Gastroesophageal sphincter (tissue), 4 donors: ENCODE data around the gene PIK3CD. TPM values are rescaled to one million over a fixed set of nuclear protein-coding genes. Genes with fewer than 3 reads are reported as not detected.

Experiments
- ATAC-seq: fragments of 150-250 bp; one replicate; pipeline ENCODE4 v1.9.1; 2016; ENCODE audit warnings: mild to moderate bottlenecking, moderate library complexity
- H3K27ac ChIP-seq, 4 donors: fragments of 200-600 bp; sonication (generic) in 3 of 4; 1 replicate in 3 of 4; 2 replicates in 1 of 4; pipeline ENCODE4 v1.5.1; 2016 to 2019
- H3K27me3 ChIP-seq: fragments of 200-600 bp; sonication (generic); one replicate; pipeline ENCODE4 v1.5.1; 2019
- H3K36me3 ChIP-seq, 2 donors: fragments of 200-600 bp; sonication (generic); one replicate each; pipeline ENCODE4 v1.5.1; 2019; ENCODE audit warnings: control low read depth in 1 of 2
- H3K4me1 ChIP-seq, 3 donors: fragments of 200-600 bp; sonication (generic); 1 replicate in 2 of 3; 2 replicates in 1 of 3; pipeline ENCODE4 v1.5.1; 2016 to 2019; ENCODE audit warnings: control low read depth in 2 of 3
- H3K4me3 ChIP-seq, 2 donors: fragments of 200-600 bp; sonication (generic); one replicate each; pipeline ENCODE4 v1.5.1; 2019; ENCODE audit warnings: mild to moderate bottlenecking in 1 of 2, moderate library complexity in 1 of 2
- H3K9me3 ChIP-seq, 3 donors: fragments of 200-600 bp; sonication (generic); one replicate each; pipeline ENCODE4 v1.5.1; 2017 to 2019; ENCODE audit warnings: control low read depth in 2 of 3
- CTCF ChIP-seq, 4 experiments: fragments of 200-600 bp in 2 of 4; fragments of 450-650 bp in 2 of 4; sonication (generic) in 1 of 4; IDR thresholded peaks; one replicate each; pipeline ENCODE4 v1.5.1; 2017 to 2019; ENCODE audit warnings: antibody characterized with exemption in 4 of 4, mild to moderate bottlenecking in 2 of 4, moderate library complexity in 2 of 4
- EP300 ChIP-seq: sonication (generic); formaldehyde crosslinking; IDR thresholded peaks from one replicate; pipeline ENCODE4 v1.6.1; 2017; ENCODE audit warnings: antibody characterized with exemption, mild to moderate bottlenecking
- POLR2A ChIP-seq, 2 donors: fragments of 450-650 bp; IDR thresholded peaks; one replicate each; pipeline ENCODE4 v1.6.1; 2017; ENCODE audit warnings: antibody characterized with exemption in 2 of 2, mild to moderate bottlenecking in 2 of 2, moderate library complexity in 1 of 2
- POLR2AphosphoS5 ChIP-seq: sonication (generic); formaldehyde crosslinking; IDR thresholded peaks from one replicate; pipeline ENCODE4 v1.6.1; 2017; ENCODE audit warnings: antibody characterized with exemption
- WGBS, 2 donors: methylation state at CpG; one replicate each; pipeline ENCODE4 v1.1.5; 2018; ENCODE audit warnings: low coverage in 1 of 2; 5-methylcytosine and 5-hydroxymethylcytosine counted together
- total RNA-seq, 4 donors: library from RNA; depleted of rRNA; stranded (reverse); fragments of >200 nt; gene quantifications; one replicate each; pipeline ENCODE4 v1.1.0, GENCODE V29; 2016

Gene PIK3CD
- total RNA-seq, 4 donors from 2014 or later = 8.2 to 18.2 (median 15.4) TPM

- no peak overlapping the region for H3K4me3 ChIP-seq
- TF ChIP-seq POLR2AphosphoS5 (no peak), EP300 (no peak), CTCF (IDR thresholded peaks at IDR 0.05) (no peak), POLR2A (IDR thresholded peaks at IDR 0.05) (no peak)
- WGBS, 2 donors = 80 to 100% methylated on average over 1 to 2 of the region's 6 CpGs
- H3K27ac ChIP-seq = no peak overlapping the region
- no peaks in the 10 kb centered on the region for H3K27me3 ChIP-seq
- no peak for ATAC-seq
- H3K4me1 ChIP-seq = no peaks in the 10 kb centered on the region
- peaks cover 0 to 12% (median 0%) of the 10 kb centered on the region in 3 donors for H3K9me3 ChIP-seq
- peaks cover 0 to 97% of the 10 kb centered on the region in 2 donors for H3K36me3 ChIP-seq
Measured at GRCh38 chr1:9726406-9726805, 74.9 kb downstream of the PIK3CD start.

- no peak for ATAC-seq
- no peaks in the 10 kb centered on the region for H3K27me3 ChIP-seq
- peaks cover 0 to 97% of the 10 kb centered on the region in 2 donors for H3K36me3 ChIP-seq
- no peak overlapping the region for H3K4me3 ChIP-seq
- peaks cover 0 to 12% (median 0%) of the 10 kb centered on the region in 3 donors for H3K9me3 ChIP-seq
- TF ChIP-seq POLR2AphosphoS5 (no peak), CTCF (IDR thresholded peaks at IDR 0.05) (no peak), POLR2A (IDR thresholded peaks at IDR 0.05) (no peak), EP300 (no peak)
- WGBS, 2 donors = 59 to 68% methylated on average over 6 to 13 of the region's 25 CpGs
- H3K27ac ChIP-seq = no peak overlapping the region
- no peaks in the 10 kb centered on the region for H3K4me1 ChIP-seq
Measured at GRCh38 chr1:9726905-9727595, 75.5 kb downstream of the PIK3CD start.

GRCh38 chr1:9728451-9729295, 77.1 kb downstream of the PIK3CD start:
- H3K27ac ChIP-seq = no peak overlapping the region
- H3K4me3 ChIP-seq = no peak overlapping the region
- peaks cover 0 to 2% (median 0%) of the 10 kb centered on the region in 3 donors for H3K9me3 ChIP-seq
- ATAC-seq = no peak
- H3K27me3 ChIP-seq = no peaks in the 10 kb centered on the region
- TF ChIP-seq EP300 (no peak), CTCF (IDR thresholded peaks at IDR 0.05) (no peak), POLR2AphosphoS5 (no peak), POLR2A (IDR thresholded peaks at IDR 0.05) (no peak)
- H3K4me1 ChIP-seq = no peaks in the 10 kb centered on the region
- 88 to 100% methylated on average over 1 to 28 of the region's 33 CpGs for WGBS, 2 donors
- peaks cover 0 to 97% of the 10 kb centered on the region in 2 donors for H3K36me3 ChIP-seq

GRCh38 chr1:9729523-9729922, 78.0 kb downstream of the PIK3CD start:
- no peaks in the 10 kb centered on the region for H3K9me3 ChIP-seq
- no peak for ATAC-seq
- TF ChIP-seq POLR2A (IDR thresholded peaks at IDR 0.05) (no peak), POLR2AphosphoS5 (no peak)
- H3K4me3 ChIP-seq = no peak overlapping the region
- peaks cover 0 to 97% of the 10 kb centered on the region in 2 donors for H3K36me3 ChIP-seq
- no peaks in the 10 kb centered on the region for H3K4me1 ChIP-seq
- H3K27ac ChIP-seq = no peak overlapping the region
- WGBS, 2 donors = 52 to 100% methylated on average over 1 to 2 of the region's 12 CpGs
- no peaks in the 10 kb centered on the region for H3K27me3 ChIP-seq

GRCh38 chr1:9730096-9730901, 78.8 kb downstream of the PIK3CD start:
- WGBS, 2 donors = 69 to 82% methylated on average over 3 to 27 of the region's 45 CpGs
- peak; percentile 25 for ATAC-seq
- Histone ChIP-seq H3K36me3 (peaks cover 0 to 99% of the 10 kb centered on the region in 2 donors), H3K4me1 (no peaks in the 10 kb centered on the region), H3K4me3 (no peak overlapping the region), H3K27me3 (no peaks in the 10 kb centered on the region), H3K27ac (no peak overlapping the region), H3K9me3 (no peaks in the 10 kb centered on the region)
- TF ChIP-seq POLR2AphosphoS5 (no peak), EP300 (no peak), POLR2A (IDR thresholded peaks at IDR 0.05) (no peak), CTCF (IDR thresholded peaks at IDR 0.05) (no peak)
